H9 (cell line): ENCODE data around the gene QSER1. TPM values are rescaled to one million over a fixed set of nuclear protein-coding genes. Genes with fewer than 3 reads are reported as not detected.
"Not testable (repeated sequence)": the region's sequence is repeated elsewhere in the genome, so short reads cannot be mapped to it uniquely, and the experiment has no call there.

Experiments used
- DNase-seq: peaks from one replicate; pipeline ENCODE4 v3.0.0-alpha.2; 2017
- H2AFZ ChIP-seq: one replicate; pipeline ENCODE4 v1.6.1; 2013; ENCODE audit warnings: mild to moderate bottlenecking, low read length, control low read depth, moderate library complexity
- H2AK5ac ChIP-seq: 2 replicates; pipeline ENCODE4 v1.6.1; 2013; ENCODE audit warnings: low read length, control low read depth, mixed read lengths; ENCODE audit not compliant: insufficient read length
- H2BK120ac ChIP-seq: one replicate; pipeline ENCODE4 v1.6.1; 2013; ENCODE audit warnings: low read depth, mild to moderate bottlenecking, low read length, control low read depth, inconsistent platforms; ENCODE audit not compliant: poor library complexity, severe bottlenecking
- H2BK12ac ChIP-seq: 2 replicates; pipeline ENCODE4 v1.6.1; 2013; ENCODE audit warnings: low read length, control low read depth, mixed read lengths, low read depth; ENCODE audit not compliant: insufficient read length
- H2BK15ac ChIP-seq: 2 replicates; pipeline ENCODE4 v1.6.1; 2013; ENCODE audit warnings: low read depth, low read length, control low read depth
- H2BK20ac ChIP-seq: one replicate; pipeline ENCODE4 v1.6.1; 2013; ENCODE audit warnings: low read depth, mild to moderate bottlenecking, low read length, control low read depth, inconsistent platforms; ENCODE audit not compliant: poor library complexity, severe bottlenecking
- H2BK5ac ChIP-seq: 2 replicates; pipeline ENCODE4 v1.6.1; 2013; ENCODE audit warnings: low read length, control low read depth, mixed read lengths; ENCODE audit not compliant: insufficient read length
- H3K14ac ChIP-seq: 2 replicates; pipeline ENCODE4 v1.6.1; 2013; ENCODE audit warnings: low read length, control low read depth; ENCODE audit not compliant: insufficient read depth
- H3K18ac ChIP-seq: 2 replicates; pipeline ENCODE4 v1.6.1; 2013; ENCODE audit warnings: low read depth, mild to moderate bottlenecking, mixed read lengths, low read length, control low read depth; ENCODE audit not compliant: insufficient read length
- H3K23ac ChIP-seq: 2 replicates; pipeline ENCODE4 v1.6.1; 2013; ENCODE audit warnings: low read length, control low read depth, mixed read lengths, low read depth; ENCODE audit not compliant: insufficient read length
- H3K23me2 ChIP-seq: 2 replicates; pipeline ENCODE4 v1.6.1; 2013; ENCODE audit warnings: low read depth, mild to moderate bottlenecking, mixed read lengths, low read length, control low read depth; ENCODE audit not compliant: insufficient read length, poor library complexity, severe bottlenecking
- H3K27ac ChIP-seq: 2 replicates; pipeline ENCODE4 v1.5.1; 2013; ENCODE audit warnings: low read length, control low read depth, mixed read lengths, low read depth; ENCODE audit not compliant: insufficient read length
- H3K27me3 ChIP-seq: 2 replicates; pipeline ENCODE4 v1.6.1; 2013; ENCODE audit warnings: low read length, control low read depth, inconsistent platforms; ENCODE audit not compliant: insufficient read depth
- H3K4ac ChIP-seq: 2 replicates; pipeline ENCODE4 v1.6.1; 2013; ENCODE audit warnings: low read depth, mild to moderate bottlenecking, control low read depth, inconsistent platforms, low read length, moderate library complexity
- H3K4me1 ChIP-seq: 2 replicates; pipeline ENCODE4 v1.6.1; 2013; ENCODE audit warnings: low read length, control low read depth, inconsistent platforms; ENCODE audit not compliant: insufficient read depth
- H3K4me2 ChIP-seq: 2 replicates; pipeline ENCODE4 v1.6.1; 2013; ENCODE audit warnings: low read length, control low read depth, mixed read lengths; ENCODE audit not compliant: insufficient read length, insufficient read depth
- H3K56ac ChIP-seq: 2 replicates; pipeline ENCODE4 v1.6.1; 2013; ENCODE audit warnings: low read depth, mild to moderate bottlenecking, mixed read lengths, low read length, control low read depth; ENCODE audit not compliant: insufficient read length
- H3K79me1 ChIP-seq: 2 replicates; pipeline ENCODE4 v1.6.1; 2013; ENCODE audit warnings: low read depth, mild to moderate bottlenecking, moderate library complexity, low read length, control low read depth, inconsistent platforms; ENCODE audit not compliant: insufficient read depth, poor library complexity, severe bottlenecking
- H3K79me2 ChIP-seq: 2 replicates; pipeline ENCODE4 v1.6.1; 2013; ENCODE audit warnings: low read length, control low read depth, inconsistent platforms; ENCODE audit not compliant: insufficient read depth
- H3K9ac ChIP-seq: 2 replicates; pipeline ENCODE4 v1.6.1; 2013; ENCODE audit warnings: low read length, control low read depth, mixed read lengths; ENCODE audit not compliant: insufficient read length; ENCODE audit errors: extremely low read depth
- H3K9me3 ChIP-seq: one replicate; pipeline ENCODE4 v1.6.1; 2013; ENCODE audit warnings: low read depth, low read length, inconsistent platforms; ENCODE audit not compliant: control insufficient read depth
- H3T11ph ChIP-seq: one replicate; pipeline ENCODE4 v1.6.1; 2013; ENCODE audit warnings: mild to moderate bottlenecking, low read length, control low read depth, inconsistent platforms
- H4K20me1 ChIP-seq: one replicate; pipeline ENCODE4 v1.6.1; 2013; ENCODE audit not compliant: control insufficient read depth, insufficient read length, insufficient read depth
- H4K5ac ChIP-seq: 2 replicates; pipeline ENCODE4 v1.6.1; 2013; ENCODE audit warnings: low read depth, mild to moderate bottlenecking, mixed read lengths, low read length, control low read depth; ENCODE audit not compliant: insufficient read length
- H4K8ac ChIP-seq: replicated peaks from 2 replicates; pipeline ENCODE4 v1.6.1; 2013; ENCODE audit warnings: low read length, control low read depth, mixed read lengths, low read depth; ENCODE audit not compliant: insufficient read length
- H4K91ac ChIP-seq: 2 replicates; pipeline ENCODE4 v1.6.1; 2013; ENCODE audit warnings: low read depth, mild to moderate bottlenecking, moderate library complexity, mixed read lengths, low read length, control low read depth; ENCODE audit not compliant: insufficient read length
- H3K27ac Mint-ChIP-seq, 3 experiments: 2 replicates in 2 of 3; 3 replicates in 1 of 3; pipeline ENCODE4 v1.8.0; 2020 to 2021; ENCODE audit warnings: mixed read lengths in 3 of 3, mild to moderate bottlenecking in 1 of 3, moderate library complexity in 1 of 3
- H3K27me3 Mint-ChIP-seq: 2 replicates; pipeline ENCODE4 v1.8.0; 2021; ENCODE audit warnings: low read depth, mild to moderate bottlenecking, moderate library complexity, mixed read lengths
- H3K36me3 Mint-ChIP-seq, 3 experiments: 2 replicates in 2 of 3; 3 replicates in 1 of 3; pipeline ENCODE4 v1.8.0; 2020 to 2021; ENCODE audit warnings: low read depth in 3 of 3, mixed read lengths in 3 of 3; ENCODE audit not compliant: insufficient read depth in 1 of 3
- H3K4me1 Mint-ChIP-seq, 2 experiments: 2 replicates each; pipeline ENCODE4 v1.8.0; 2020; ENCODE audit warnings: mixed read lengths in 2 of 2
- H3K4me3 Mint-ChIP-seq, 2 experiments: 2 replicates in 1 of 2; 3 replicates in 1 of 2; pipeline ENCODE4 v1.8.0; 2020 to 2021; ENCODE audit warnings: mild to moderate bottlenecking in 2 of 2, mixed read lengths in 2 of 2, moderate library complexity in 1 of 2
- H3K9me3 Mint-ChIP-seq, 2 experiments: 2 replicates in 1 of 2; 3 replicates in 1 of 2; pipeline ENCODE4 v1.8.0; 2020; ENCODE audit warnings: mild to moderate bottlenecking in 2 of 2, mixed read lengths in 2 of 2, moderate library complexity in 1 of 2
- CTCF ChIP-seq: fragments of 200-600 bp; sonication (generic); conservative IDR thresholded peaks from 3 replicates; pipeline ENCODE4 v1.8.0; 2021; ENCODE audit warnings: antibody characterized with exemption, mild to moderate bottlenecking
- whole genome bisulfite sequencing: extraction: QIAGEN DNeasy Blood & Tissue Kit; methylation state at CpG from one replicate; pipeline ENCODE4 v1.1.7; 2013; ENCODE audit warnings: missing lambda C conversion rate, low lambda C conversion rate, mixed read lengths; ENCODE audit not compliant: insufficient read length; ENCODE audit errors: extremely low coverage; 5-methylcytosine and 5-hydroxymethylcytosine counted together
- total RNA-seq: library from RNA; stranded (reverse); gene quantifications from 2 replicates; pipeline ENCODE4 v1.2.1, GENCODE V29; 2021

QSER1 gene
- total RNA-seq, 1 experiment from 2014 or later, result 139 TPM

- Mint-ChIP-seq H3K36me3 (peaks cover 15 to 34% (median 23%) of the 10 kb centered on the region in 3 experiments), H3K4me3 (no peak overlapping the region), H3K27ac (peak overlapping the region in 1 of 3 experiments; percentile 27; a peak in 1 of 7 replicates), H3K9me3 (peaks cover 27 to 32% of the 10 kb centered on the region in 2 experiments), H3K27me3 (no peaks in the 10 kb centered on the region), H3K4me1 (peaks cover 31% of the 10 kb centered on the region in 2 experiments)
- H3K79me1 ChIP-seq, result no peaks in the 10 kb centered on the region
- no peak overlapping the region for H3K23ac ChIP-seq
- H3K27ac ChIP-seq, result no peak overlapping the region
- no peaks in the 10 kb centered on the region for H3K27me3 ChIP-seq
- H3K4me2 ChIP-seq, result no peak overlapping the region
- no peak overlapping the region for H3T11ph ChIP-seq
- no CpG with 5 or more reads among the region's 3 CpGs for WGBS
- H3K79me2 ChIP-seq, result no peaks in the 10 kb centered on the region; the same call in 1 of the 2 replicates
- no peak overlapping the region for H2BK5ac ChIP-seq
- H2BK20ac ChIP-seq, result no peak overlapping the region
- no peaks in the 10 kb centered on the region for H3K23me2 ChIP-seq
- no peak for DNase-seq
- no peak overlapping the region for H2BK120ac ChIP-seq
- H3K4me1 ChIP-seq, result no peaks in the 10 kb centered on the region; the same call in 1 of the 2 replicates
- H3K9me3 ChIP-seq, result no peaks in the 10 kb centered on the region
- H4K8ac ChIP-seq, result no peak overlapping the region
- no peak for TF ChIP-seq CTCF
- H2BK12ac ChIP-seq, result no peak overlapping the region
- H3K18ac ChIP-seq, result no peak overlapping the region
- no peak overlapping the region for H3K9ac ChIP-seq
- no peaks in the 10 kb centered on the region for H4K20me1 ChIP-seq
- no peak overlapping the region for H4K91ac ChIP-seq
- H2AK5ac ChIP-seq, result no peak overlapping the region
- H3K4ac ChIP-seq, result no peak overlapping the region
- no peak overlapping the region for H3K56ac ChIP-seq
- H2BK15ac ChIP-seq, result no peak overlapping the region
- no peak overlapping the region for H4K5ac ChIP-seq
- H2AFZ ChIP-seq, result no peak overlapping the region
- H3K14ac ChIP-seq, result no peak overlapping the region
These were observed 6.4 kb upstream of the QSER1 start for GRCh38 chr11:32886180-32886579.

- not testable (repeated sequence) for H3K14ac ChIP-seq, H2BK20ac ChIP-seq, H2AFZ ChIP-seq, H2AK5ac ChIP-seq, H3K27me3 ChIP-seq, H3K27ac ChIP-seq, H3K56ac ChIP-seq, H4K20me1 ChIP-seq, H4K91ac ChIP-seq, H3K18ac ChIP-seq, H3K23ac ChIP-seq, H2BK5ac ChIP-seq, H3K9me3 ChIP-seq, H3K79me2 ChIP-seq, H3K4me2 ChIP-seq, H3K27me3 Mint-ChIP-seq, H3K79me1 ChIP-seq, H3T11ph ChIP-seq, H2BK15ac ChIP-seq, H3K4me1 ChIP-seq, H3K23me2 ChIP-seq, H2BK120ac ChIP-seq, H3K9ac ChIP-seq, H3K4me3 Mint-ChIP-seq, H3K27ac Mint-ChIP-seq, H4K5ac ChIP-seq, DNase-seq, H3K4ac ChIP-seq, H2BK12ac ChIP-seq, H4K8ac ChIP-seq
- H3K4me1 Mint-ChIP-seq, result peaks cover 31 to 35% of the 10 kb centered on the region in 2 experiments
- H3K9me3 Mint-ChIP-seq, result peaks cover 30% of the 10 kb centered on the region in 2 experiments
- H3K36me3 Mint-ChIP-seq, result peaks cover 15 to 33% (median 21%) of the 10 kb centered on the region in 3 experiments
- no CpG with 5 or more reads among the region's 20 CpGs for WGBS
These were observed 4.8 kb upstream of the QSER1 start for GRCh38 chr11:32887707-32888383.
